Astrocyte of the cerebellum (primary cell): ENCODE results near the gene C19orf85.

Experiments used
- DNase-seq: peaks from one replicate; pipeline ENCODE4 v3.0.0-alpha.2; 2011; ENCODE audit warnings: low read depth
- H3K4me3 ChIP-seq: 2 replicates; pipeline ENCODE4 v1.5.1; 2011; ENCODE audit warnings: mild to moderate bottlenecking, low read depth, low read length, moderate library complexity
- in situ Hi-C: cut with HindIII; loops from 2 replicates; pipeline ENCODE4 v1.10.0; 2017; ENCODE audit warnings: low sequenced_read_pairs
- TF ChIP-seq, protein P1 (sequence below): IDR thresholded peaks from 2 replicates; pipeline ENCODE4 v1.5.1; 2012; ENCODE audit warnings: low read length, low read depth, moderate library complexity, mild to moderate bottlenecking; ENCODE audit errors: missing control alignments

Gene C19orf85

GRCh38 chr19:55464662-55465054, at the start of gene C19orf85:
TSS of gene C19orf85 (minus strand) at chr19:55464751. CDS start at chr19:55464554, 197 bp downstream.
- no peak within 1 kb of the TSS for H3K4me3 ChIP-seq
- in situ Hi-C loops = no loop called here
- DNase-seq = no peak
- TF ChIP-seq, protein P1, sequence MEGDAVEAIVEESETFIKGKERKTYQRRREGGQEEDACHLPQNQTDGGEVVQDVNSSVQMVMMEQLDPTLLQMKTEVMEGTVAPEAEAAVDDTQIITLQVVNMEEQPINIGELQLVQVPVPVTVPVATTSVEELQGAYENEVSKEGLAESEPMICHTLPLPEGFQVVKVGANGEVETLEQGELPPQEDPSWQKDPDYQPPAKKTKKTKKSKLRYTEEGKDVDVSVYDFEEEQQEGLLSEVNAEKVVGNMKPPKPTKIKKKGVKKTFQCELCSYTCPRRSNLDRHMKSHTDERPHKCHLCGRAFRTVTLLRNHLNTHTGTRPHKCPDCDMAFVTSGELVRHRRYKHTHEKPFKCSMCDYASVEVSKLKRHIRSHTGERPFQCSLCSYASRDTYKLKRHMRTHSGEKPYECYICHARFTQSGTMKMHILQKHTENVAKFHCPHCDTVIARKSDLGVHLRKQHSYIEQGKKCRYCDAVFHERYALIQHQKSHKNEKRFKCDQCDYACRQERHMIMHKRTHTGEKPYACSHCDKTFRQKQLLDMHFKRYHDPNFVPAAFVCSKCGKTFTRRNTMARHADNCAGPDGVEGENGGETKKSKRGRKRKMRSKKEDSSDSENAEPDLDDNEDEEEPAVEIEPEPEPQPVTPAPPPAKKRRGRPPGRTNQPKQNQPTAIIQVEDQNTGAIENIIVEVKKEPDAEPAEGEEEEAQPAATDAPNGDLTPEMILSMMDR = no peak

DNA sequence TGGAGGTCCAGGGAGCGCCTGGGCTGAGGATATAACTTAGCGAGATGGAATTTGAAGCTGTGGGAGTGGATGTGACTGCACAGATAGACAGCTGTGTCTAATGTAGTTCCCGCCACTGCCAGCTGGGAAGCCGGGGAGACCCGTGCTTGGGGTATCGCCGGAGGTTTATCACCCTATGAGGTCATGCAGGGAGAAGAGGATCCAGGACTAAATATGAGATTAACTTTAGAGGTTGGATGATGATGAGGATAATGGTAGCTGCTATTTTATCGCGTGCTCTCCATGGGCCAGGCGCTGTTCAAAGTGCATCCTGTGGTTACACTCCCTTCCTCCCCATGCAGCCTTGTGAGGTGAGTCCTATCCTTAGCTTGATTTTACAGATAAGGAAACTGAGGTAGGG, 43.6 kb upstream of the C19orf85 start:
- H3K4me3 ChIP-seq = no peak overlapping the region
- DNase-seq = no peak
- TF ChIP-seq, protein P1 = no peak
- in situ Hi-C loops = no loop called here

- no peak for DNase-seq
- TF ChIP-seq, protein P1 = no peak
- H3K4me3 ChIP-seq = no peak overlapping the region
- in situ Hi-C loops = no loop called here
Observed at GRCh38 chr19:55504981-55505380, 40.4 kb upstream of the C19orf85 start.

- no peak for DNase-seq
- in situ Hi-C loops = no loop called here
- TF ChIP-seq, protein P1 = no peak
- no peak overlapping the region for H3K4me3 ChIP-seq
Observed at GRCh38 chr19:55504252-55504603, 39.7 kb upstream of the C19orf85 start.

DNA sequence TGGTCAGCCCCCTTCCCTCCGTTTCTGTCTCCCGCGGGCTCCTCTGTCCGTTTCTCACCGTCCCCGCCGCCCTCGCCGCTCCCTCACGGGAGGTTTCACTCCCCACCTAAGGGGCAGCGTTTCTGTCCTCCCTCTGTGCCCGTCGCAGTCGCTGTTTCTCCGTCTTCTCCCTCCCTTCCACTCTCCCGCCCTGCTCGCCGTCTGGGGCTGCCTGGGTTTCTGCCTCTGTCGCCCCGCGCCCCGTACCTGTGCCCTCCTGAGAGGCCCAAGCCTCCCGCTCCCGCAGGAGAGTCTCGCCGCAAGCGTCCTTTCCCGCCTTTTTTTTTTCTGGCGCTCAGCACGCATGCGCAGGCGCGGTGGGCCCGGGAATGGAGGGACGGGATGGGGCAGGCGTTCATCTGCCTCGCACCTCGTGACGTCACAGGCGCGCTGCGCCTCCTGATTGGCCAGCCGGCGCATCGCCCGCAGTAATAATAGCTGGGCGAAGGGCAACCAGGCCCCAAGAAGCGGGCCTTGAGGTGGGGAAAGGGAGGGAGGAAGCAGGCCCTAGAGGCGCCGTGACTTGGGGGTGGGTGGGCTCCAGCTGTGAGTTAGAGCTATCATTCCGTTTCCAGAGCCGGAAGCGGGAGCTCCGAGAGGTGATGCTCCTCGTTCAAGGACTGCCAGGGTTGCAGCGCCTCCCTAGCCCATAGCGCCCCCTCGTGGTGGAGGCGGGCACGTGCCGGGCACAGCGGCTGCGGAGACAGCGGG, 39.1 kb upstream of the C19orf85 start:
- H3K4me3 ChIP-seq = peak overlapping the region; percentile 38
- in situ Hi-C loops = no loop called here
- TF ChIP-seq, protein P1 = peak; percentile 94

GRCh38 chr19:55503157-55503501, 38.6 kb upstream of the C19orf85 start:
- no peak overlapping the region for H3K4me3 ChIP-seq
- TF ChIP-seq, protein P1 = no peak
- no peak for DNase-seq
- in situ Hi-C loops = no loop called here

More for the DNA sequence above, 39.1 kb upstream of the C19orf85 start:
- peak; percentile 77 for DNase-seq
